Vagina (tissue), 2 donors: ENCODE data around the gene AFAP1.

Source experiments
- CTCF ChIP-seq, 3 experiments: fragments of 450-650 bp in 2 of 3; fragments of 200-600 bp in 1 of 3; sonication (generic) in 1 of 3; IDR thresholded peaks; one replicate each; pipeline ENCODE4 v1.5.1; 2017 to 2019; ENCODE audit warnings: antibody characterized with exemption in 3 of 3, mild to moderate bottlenecking in 2 of 3, moderate library complexity in 2 of 3
- POLR2A ChIP-seq, 2 donors: fragments of 450-650 bp; IDR thresholded peaks; one replicate each; pipeline ENCODE4 v1.6.1; 2017; ENCODE audit warnings: antibody characterized with exemption in 2 of 2, mild to moderate bottlenecking in 2 of 2, moderate library complexity in 2 of 2
- POLR2AphosphoS5 ChIP-seq, 2 donors: sonication (generic); formaldehyde crosslinking; IDR thresholded peaks; one replicate each; pipeline ENCODE4 v1.9.0; 2017; ENCODE audit warnings: antibody characterized with exemption in 2 of 2, mild to moderate bottlenecking in 2 of 2, low read depth in 1 of 2; ENCODE audit not compliant: insufficient read depth in 1 of 2

GRCh38 chr4:7841071-7841470 lies 98.6 kb downstream of the AFAP1 start:
- TF ChIP-seq CTCF (IDR thresholded peaks at IDR 0.05) (no peak), POLR2A (IDR thresholded peaks at IDR 0.05) (no peak), POLR2AphosphoS5 (IDR thresholded peaks at IDR 0.05; ENCODE audit: insufficient read depth in 1 of 2, low read depth in 1 of 2) (no peak)
